NCI-H2107 (cell line): ENCODE results near the gene VSTM2B.
"Not testable (repeated sequence)": the region's sequence is repeated elsewhere in the genome, so short reads cannot be mapped to it uniquely, and the experiment has no call there.

Source experiments
- DNase-seq: peaks from one replicate; lab custom pipeline; 2025; lab: John Stamatoyannopoulos, UW

VSTM2B gene

GRCh38 chr19:29525901-29526729 lies at the start of gene VSTM2B:
TSS of gene VSTM2B (plus strand) at chr19:29525994. CDS start at chr19:29526584, 590 bp downstream.
- no peak for DNase-seq

DNA sequence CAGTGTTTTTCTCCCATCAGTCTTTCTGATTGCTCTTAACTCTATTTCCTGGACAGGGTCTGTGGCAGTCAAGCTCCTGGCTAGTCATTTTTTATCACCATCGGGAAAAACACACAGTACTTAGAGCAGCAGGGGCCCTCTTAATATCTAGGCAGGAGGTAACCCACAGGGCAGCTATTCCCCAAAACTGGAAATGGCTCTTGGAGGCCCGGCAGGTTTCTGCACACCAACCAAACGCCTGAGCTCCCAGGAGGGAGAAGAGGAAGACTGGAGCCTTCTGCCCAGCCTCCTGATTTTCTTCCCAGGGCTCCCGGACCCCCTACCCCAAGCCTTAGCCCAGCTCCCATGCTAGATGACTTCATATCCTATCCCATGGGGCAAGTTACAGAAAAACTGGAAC lies 49.3 kb upstream of the VSTM2B start:
- no peak for DNase-seq

DNA sequence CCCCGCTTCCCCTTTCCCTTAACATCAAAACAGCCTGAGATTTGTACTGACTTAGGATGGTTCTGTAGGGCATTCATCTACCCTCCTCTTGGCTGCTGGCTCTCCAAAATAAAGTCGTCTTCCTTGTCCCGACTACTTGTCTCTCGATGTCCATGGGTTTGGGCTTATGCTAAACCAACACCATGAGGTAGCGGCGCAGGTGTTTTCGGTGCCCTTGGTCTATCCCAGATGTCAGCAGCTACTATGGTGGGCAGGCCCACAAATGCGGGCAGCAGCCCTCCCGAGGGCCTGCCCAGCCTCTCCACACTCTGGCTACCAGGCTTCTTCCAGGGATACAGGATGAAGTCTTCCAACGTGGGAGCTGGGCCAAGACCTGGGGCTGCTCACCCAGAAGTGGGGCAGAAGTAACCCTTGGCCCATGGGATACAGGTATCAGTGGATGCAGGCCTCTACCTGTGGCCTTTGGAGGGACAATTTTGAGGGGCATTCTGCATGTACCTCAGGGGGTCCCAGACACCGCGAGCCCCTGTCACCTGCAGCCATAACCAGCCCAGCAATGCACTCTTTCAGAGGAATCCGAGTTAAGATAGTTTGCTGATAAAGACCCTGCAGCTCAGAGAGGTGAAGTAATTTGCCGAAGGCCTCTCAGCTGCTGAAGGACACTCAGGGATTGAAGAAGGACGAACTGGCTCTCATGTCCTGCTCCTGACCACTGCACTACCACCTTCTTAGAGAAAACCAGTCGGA lies 47.8 kb upstream of the VSTM2B start:
- DNase-seq, result no peak

DNA sequence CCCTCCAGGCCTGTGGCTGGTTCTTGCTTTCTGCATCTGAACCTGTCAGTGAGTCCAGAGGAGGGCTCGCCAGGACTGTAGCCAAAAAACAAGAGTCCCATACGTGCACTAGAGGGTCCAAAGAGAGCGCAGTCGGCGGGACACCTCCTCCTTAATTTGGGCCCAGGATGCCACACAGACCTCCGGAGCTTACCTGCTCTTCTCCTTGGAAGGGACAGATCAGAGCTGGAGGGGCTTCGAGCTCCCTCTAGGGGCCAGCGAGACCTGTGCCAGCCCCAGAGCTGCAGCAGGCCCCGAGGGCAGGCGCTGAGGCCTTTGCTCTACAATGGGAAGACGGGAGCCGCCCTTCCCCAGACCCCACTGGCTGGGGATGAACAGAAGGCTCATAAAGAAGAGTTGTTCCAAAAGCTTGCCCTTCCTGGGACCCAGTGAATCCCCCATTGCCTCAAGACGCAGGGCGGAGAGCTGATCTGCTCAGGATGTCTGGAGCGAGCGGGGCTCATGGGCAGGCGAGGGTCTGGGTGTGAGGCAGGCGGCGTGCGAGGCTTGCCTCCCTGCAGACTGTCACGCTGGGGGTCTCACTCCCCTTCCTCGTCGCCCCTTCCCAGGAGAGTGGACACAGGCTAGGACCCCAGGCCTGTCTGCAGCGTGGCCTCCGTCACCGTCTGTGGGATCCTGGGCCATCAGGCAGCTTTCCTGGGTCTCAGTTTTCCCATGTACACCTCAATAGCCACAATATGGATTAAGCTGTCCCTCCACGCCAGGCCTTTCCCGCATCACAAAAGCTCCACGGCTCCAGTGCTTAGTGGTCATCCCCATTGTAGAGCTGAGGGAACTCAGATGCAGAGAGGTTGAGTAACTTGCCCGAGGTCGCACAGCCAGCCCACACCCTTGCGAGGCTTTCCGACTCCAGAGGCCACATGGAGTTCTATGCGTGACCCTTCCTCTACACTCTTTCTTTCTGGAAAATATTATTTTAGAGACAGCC lies 46.9 kb upstream of the VSTM2B start:
- peak; percentile 30 for DNase-seq

DNA sequence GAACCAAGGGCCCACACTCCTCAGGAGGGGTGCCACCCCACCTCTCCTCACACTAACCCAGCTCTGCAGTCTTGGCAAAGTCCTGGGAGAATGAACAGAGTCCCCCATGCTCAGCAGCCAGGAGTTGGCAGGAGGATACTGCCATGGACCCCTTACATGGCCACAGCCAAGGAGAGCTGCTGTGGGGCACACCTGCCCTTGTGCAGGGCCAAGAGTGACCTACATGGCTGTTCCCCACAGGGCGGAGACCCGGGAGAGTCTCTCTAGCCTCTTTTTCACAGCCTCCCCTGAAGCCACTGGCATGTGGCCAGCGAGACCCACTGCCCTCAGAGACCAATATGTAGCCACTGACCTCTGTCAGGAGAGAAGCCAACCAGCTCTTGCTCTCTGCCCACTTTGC lies 45.9 kb upstream of the VSTM2B start:
- DNase-seq, result no peak

DNA sequence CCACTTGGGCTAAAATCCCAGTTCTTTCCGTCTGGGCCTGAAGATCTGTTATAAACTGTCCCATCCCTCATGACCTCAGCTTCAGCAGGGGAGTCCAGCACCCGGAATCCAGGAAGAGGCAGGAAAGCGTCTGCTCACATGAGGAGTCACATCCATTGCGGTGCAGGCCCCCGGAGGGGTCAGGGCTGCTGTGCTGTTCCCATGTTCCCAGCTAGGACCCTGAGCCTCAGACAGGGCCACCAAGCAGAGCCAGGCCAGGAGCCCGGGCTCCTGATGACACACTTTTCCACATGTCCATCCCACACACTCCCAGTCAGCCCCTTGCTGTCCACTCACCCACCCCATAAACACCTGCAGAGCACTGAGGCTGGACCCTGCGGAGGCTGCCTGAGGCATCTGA lies 45.3 kb upstream of the VSTM2B start:
- DNase-seq, result no peak

DNA sequence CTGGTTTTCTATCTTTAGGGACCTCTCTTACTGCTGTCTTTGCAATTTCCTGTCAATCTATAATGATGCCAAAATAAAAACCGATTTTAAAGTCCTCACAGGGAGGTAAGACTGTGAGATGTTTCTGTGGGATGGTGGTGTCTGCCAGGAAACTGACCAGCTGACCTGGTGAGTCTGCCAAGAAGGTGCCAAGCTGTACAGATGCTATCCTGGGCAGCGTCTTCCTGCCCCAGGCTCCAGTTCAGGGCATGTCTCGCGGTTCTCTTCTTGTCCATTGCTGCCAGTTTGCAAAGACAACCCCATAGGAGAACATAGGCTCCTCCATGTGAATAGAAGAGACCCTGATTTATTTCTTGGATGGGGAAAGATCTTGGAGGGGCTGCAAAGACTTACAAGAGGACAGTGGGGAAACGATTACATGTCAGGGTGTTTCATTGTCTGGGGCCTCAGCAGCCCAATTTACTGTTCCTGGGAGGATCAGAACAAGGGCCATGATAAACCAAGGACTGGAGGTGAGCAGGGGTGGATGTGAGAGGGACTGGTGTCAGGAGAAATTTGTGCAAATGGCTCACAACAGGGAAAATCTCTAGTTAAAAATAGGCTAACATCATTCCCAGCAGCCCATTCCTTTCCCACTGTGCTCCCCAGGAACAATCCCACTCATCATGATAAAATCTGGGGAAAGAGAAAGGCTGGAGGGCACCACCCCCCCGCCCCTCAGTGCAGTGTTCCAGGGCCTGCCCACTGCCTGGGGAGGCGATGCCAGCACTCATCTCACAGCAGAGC lies 42.7 kb upstream of the VSTM2B start:
- DNase-seq, result no peak

DNA sequence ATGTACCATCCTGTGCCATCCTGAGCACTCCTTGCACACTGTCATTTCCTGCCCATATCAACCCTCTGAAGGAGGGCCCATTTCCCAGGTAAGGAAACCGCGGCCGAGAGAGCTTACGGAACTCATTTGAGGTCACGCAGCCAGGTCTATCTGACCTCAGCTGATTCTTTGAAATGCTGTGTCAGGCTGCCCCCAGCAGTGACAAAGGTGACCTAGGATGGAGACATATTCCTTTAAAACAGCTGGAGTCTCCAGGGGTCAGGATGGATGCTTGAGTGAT lies 42.2 kb upstream of the VSTM2B start:
- DNase-seq, result no peak

GRCh38 chr19:29483944-29484581 lies 41.7 kb upstream of the VSTM2B start:
- no peak for DNase-seq

GRCh38 chr19:29484876-29485275 lies 40.9 kb upstream of the VSTM2B start:
- DNase-seq, result no peak

DNA sequence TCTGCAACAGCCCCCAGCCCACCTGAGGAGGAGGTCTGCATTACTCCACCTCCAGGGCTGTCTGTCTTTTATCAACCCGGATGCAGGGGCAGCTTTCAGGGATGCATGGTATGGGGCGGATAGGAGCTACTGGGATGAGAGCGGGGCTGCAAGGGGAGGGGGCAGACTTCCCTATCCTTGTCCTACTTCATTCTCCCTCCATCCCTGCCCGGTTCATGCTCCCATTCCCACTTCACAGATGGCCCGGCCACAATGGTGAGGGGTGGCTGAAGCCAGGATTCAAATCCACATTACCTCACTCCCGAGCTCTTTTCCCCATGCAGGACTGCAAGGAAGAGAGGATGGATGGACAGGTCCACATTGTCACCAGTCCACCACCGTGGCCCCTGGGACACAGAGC lies 40.5 kb upstream of the VSTM2B start:
- no peak for DNase-seq

DNA sequence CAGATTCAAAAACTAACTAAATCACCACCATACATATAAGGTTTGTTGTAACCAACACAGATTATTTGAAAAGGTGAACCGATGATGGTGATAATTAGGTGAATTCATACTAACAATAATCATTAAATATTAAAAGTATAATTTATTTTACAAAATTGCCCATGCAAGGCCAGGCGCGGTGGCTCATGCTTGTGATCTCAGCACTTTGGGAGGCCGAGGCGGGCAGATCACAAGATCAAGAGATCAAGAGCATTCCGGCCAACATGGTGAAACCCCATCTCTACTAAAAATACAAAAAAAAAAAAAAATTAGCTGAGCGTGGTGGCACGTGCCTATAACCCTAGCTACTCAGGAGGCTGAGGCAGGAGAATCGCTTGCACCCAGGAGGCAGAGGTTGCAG lies 38.8 kb upstream of the VSTM2B start:
- not testable (repeated sequence) for DNase-seq

- DNase-seq, result no peak
Observed at GRCh38 chr19:29487432-29487831, 38.4 kb upstream of the VSTM2B start.

GRCh38 chr19:29488316-29488715 lies 37.5 kb upstream of the VSTM2B start:
- no peak for DNase-seq

DNA sequence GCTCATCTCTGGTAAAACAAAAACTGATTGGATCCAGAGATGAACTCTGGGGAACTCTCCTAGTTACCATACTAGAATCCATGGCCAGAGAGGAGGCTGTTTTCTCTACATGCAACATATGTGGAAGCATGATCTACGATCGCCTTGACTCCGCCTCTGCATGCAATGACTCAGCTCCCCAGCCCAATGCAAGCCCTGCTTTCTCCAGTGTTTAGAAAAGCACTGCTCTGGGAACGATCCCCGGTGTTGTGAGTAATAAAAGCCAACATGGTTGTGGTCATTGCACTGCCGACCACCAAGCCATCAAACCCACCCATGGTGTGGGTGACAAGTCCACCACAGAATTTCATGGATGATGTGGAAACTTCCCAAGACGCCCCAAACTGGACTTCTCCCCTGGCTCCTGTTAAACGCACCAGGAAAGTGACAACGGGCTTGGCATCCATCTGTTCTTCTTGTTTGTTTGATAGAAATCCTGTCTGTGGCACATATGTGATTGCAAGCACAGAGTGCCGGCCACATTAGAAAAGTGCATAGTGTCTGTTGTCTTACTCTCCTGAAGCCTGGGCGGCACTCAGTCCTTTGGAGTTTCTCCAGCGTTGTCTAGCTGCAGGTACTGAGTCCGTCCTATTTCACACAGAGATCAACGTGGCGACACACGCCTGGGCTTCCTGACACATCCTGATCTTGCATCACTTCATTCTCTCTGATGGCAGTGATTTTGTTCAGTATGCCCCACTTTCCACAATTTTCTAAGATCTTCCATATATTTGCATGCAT lies 36.4 kb upstream of the VSTM2B start:
- no peak for DNase-seq

DNA sequence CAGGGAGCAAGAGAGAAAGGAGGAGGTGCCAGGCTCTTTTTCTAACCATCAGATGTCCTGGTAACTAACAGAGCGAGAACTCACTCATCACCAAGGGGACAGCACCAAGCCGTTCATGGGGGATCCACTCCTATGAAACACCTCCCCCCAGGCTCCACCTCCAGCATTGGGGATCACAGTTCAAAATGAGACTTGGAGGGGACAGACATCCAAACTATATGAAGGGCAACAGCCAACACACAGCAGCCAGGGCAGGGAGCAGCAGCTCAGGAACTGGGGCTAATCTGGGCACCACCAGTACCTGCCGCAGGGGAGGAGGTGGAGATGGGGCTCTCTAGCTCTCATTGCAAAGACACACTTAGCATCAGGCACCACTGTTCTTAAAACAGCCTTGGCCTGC lies 34.3 kb upstream of the VSTM2B start:
- no peak for DNase-seq

DNA sequence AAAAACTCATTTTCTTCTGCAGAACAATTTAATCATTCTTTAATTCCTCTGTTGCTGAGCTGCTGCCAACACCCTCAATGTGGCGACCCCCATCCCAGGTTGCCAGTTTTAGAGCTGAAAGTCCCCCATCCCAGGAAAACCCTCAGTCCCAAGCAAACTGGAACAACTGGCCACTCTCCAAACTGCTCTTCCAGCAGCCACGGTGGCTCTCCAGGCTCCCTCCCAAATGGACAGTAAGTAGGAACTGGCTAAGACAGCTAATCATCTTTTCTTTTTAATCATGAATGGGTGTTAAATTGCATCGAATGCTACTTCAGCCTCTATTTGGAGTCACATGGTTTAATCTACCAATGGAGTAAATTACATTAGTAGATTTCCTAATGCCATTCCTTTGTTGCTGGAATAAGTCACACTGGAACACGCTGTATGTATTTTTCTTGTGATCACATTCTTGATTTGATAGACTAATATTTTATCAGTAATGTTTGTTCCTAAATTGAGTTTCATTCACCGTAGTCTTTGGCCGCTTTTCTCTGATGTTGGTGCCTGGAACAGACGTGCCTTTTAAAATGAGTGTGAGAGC lies 33.7 kb upstream of the VSTM2B start:
- no peak for DNase-seq

DNA sequence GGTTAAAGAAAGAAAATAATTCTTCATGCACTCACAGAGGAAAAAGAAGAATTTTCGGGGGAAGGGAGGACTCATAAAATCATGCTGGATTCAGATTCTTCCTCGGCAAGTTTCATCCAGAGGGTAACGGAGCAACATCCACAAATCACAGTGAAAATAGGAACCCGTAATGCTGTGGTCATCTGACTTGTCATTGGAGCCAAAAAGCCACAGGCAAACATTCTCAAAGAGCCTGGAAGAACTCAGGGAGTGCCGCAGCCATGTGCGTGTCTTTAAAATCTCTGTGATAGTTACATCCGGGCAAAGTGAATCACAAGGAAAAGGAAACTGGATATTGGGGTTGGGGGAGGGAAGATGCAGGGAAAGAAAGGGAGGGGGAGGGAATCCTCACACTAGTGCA lies 33.0 kb upstream of the VSTM2B start:
- DNase-seq, result no peak

GRCh38 chr19:29495091-29495490 lies 30.7 kb upstream of the VSTM2B start:
- no peak for DNase-seq

DNA sequence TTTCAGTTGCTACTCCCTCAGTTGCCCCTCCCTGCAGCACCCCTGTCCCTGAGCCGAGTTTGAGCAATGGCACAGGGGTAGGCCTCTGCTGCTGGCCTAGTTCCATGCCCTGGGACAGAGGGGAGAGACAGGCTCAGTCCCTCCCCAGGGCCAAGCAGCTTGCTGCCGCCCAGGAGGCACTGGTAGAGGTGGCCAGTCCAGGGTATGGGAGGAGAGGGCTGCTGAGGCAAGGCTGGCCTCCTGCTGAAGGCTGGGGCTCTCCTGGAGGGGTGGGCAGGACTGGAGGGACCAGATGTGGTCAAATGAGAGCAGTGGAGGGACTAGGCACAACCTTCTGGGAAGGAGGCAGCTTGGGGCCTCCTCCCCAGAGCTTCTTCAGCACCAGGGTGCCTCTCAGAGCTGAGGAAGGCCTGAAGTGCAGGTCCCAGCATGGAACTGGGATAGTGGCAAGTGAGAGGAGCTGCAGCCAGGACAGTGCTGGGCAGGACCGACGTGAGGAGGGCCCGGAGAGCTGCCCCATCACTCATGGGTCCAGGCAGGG lies 29.8 kb upstream of the VSTM2B start:
- no peak for DNase-seq
